Measurements from ENCODE around the gene MSRB3.
"Not testable (repeated sequence)": the region's sequence is repeated elsewhere in the genome, so short reads cannot be mapped to it uniquely, and the experiment has no call there.

The MSRB3 gene

GRCh38 chr12:65460063-65460462 is 181.6 kb downstream of the MSRB3 start:
- DNase-seq = no peak

- no peak for DNase-seq
Observed at GRCh38 chr12:65461017-65461416, 182.5 kb downstream of the MSRB3 start.

- DNase-seq = no peak
Observed at GRCh38 chr12:65462484-65462883, 184.0 kb downstream of the MSRB3 start.

- no peak for DNase-seq
Observed at GRCh38 chr12:65463082-65463481, 184.6 kb downstream of the MSRB3 start.

- DNase-seq = no peak
Observed at GRCh38 chr12:65463611-65464010, 185.1 kb downstream of the MSRB3 start.

DNA sequence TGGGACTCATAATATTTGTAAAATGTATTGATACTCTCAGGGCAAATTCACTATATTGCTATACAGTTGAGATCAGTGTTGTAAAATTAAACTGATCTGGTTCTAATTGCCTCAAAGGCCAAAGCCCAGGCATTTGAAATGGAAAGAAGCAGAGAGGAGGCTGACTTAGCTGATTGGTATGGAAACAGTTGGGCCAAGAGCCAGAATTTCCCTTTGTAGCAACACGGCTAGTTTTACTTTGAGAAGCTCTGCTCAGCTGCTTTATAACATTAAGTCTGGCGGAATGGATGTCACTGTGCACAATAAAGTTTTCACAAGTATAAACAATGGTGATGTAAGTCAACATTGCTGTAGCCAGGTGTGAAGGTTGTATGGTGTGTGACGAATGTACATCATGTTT is 186.4 kb downstream of the MSRB3 start:
- DNase-seq = no peak

DNA sequence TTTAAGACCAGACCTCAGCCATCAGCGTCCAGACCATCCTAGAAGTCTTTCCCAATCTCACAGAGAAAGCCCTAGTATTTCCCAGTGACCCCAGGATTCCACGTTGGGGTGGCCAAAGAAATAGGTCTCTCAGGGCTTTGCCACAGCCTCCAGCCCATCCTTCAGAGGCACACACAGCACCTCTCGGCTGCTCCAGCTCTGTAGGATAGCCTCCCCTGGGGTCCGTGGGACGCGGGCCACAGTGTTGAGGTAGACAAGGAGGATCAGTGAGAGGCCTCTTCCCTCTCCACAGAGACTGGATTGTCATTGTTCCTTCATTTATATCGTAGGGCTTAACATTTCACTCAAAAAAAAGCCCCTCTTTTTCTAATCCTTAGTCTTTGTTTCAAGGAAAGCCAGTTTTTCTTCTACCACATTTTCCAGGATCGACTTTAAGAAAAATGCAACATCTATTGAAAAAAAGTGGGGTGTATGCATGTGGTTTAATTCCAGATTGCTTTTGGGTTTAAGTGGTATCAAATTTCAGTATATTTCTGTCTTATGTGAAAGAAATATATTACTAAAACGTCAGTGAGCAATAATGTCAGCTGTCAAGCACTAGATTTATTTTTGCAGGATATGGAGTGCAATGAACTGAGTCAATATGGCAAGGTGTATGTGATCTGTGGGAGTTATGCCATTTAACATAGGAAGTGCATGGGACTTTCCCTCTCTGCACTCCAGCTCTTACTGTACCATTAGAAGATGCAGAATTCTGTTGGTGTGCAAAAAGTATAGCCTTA is 187.5 kb downstream of the MSRB3 start:
- no peak for DNase-seq

DNA sequence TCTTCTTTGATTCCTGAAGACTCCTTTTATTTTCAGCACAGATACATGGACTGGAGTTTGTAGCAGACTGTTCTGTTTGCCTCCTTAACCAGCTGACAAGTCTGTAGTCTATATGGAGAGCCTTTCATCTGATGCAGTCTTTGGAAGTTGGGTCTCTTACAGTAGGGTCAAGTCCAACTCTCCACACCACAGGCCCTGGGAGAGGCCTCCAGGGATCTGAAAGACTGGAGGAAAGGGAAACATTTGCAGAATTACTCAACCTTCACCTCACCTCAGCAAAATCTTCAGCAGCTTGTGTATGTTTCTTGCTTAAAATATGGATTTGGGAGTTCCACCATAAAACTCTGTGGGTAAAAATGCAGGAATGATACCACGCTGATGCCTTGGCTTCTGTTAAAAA is 188.4 kb downstream of the MSRB3 start:
- DNase-seq = no peak

DNA sequence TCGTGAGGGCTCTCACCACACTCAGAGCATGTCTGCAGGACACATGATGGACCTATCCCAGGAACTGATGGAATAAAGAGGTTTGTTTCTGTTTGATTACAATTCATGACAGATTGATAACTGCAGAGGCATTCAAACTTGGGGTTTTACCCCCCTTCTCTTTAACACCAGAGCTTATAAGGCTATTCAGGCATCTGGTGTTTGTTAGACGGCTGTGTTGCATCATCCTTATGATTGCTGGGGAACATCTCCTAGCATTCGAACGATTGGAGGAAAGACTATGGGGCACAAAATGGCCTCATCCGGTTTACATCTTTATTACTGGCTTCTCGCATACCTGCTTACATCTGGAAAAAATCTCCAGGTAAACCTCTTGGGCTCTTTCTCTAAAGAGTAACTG is 191.8 kb downstream of the MSRB3 start:
- DNase-seq = no peak

GRCh38 chr12:65472079-65472478 is 193.6 kb downstream of the MSRB3 start:
- DNase-seq = no peak

DNA sequence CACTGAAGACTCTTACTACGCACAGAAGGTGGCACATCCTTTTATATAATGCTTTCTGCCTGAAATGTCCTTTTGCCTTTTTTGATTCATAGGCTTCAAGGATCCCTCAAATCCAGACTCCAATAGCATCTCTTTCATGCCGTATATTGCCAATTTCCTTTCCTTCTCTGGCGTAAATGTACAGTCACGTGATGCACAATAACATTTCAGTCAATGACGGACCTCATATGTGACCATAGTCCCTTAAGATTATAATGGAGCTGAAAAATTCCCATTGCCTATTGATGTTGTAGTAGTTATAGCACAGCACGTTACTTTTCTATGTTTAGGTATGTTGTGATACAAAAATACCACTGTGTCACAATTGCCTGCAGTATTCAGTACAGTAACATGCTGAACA is 196.3 kb downstream of the MSRB3 start:
- no peak for DNase-seq

DNA sequence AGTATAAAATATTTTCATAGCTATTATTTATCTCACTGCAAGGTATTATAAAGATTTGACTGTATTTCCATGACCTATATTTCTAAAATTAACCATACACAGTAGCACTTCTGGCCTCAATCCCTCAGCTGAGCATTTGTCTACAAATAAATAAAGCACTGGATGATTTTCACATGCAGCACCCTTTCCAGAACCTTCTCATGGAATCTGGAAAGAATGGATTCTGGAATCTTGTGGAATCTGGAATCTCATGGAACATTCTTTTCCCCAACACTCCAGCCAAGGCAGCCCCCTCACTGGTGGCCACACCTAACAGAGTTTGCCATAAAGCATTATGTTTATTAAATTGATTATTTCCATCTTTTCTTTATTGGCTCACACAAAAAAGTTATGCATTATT is 199.2 kb downstream of the MSRB3 start:
- no peak for DNase-seq

GRCh38 chr12:65483891-65484516 is 205.5 kb downstream of the MSRB3 start:
- DNase-seq = not testable (repeated sequence)

DNA sequence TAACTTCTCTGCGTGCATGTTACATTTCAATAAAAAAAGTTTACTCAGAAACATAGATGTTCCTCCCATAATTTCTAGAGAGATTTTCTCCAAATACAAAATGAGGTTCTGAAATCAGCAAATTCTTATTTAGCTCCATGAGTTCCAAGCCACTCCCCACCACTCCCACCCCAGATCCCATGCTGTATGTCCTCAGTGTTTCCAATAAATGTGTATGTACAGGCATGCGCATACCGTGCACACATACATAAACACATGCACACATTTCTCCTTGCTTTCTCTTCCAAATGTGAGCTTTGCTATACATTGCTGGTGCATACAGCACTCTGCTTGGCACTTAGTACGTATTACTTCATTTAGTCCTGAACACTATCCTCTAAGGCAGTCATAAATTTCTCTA is 209.7 kb downstream of the MSRB3 start:
- no peak for DNase-seq

GRCh38 chr12:65490250-65490649 is 211.8 kb downstream of the MSRB3 start:
- DNase-seq = no peak

- no peak for DNase-seq
Observed at GRCh38 chr12:65492998-65493912, 214.8 kb downstream of the MSRB3 start.

- DNase-seq = no peak
Observed at GRCh38 chr12:65493913-65494245, 215.4 kb downstream of the MSRB3 start.

- DNase-seq = no peak
Observed at GRCh38 chr12:65494537-65494936, 216.1 kb downstream of the MSRB3 start.

- DNase-seq = no peak
Observed at GRCh38 chr12:65495233-65495632, 216.8 kb downstream of the MSRB3 start.

GRCh38 chr12:65496617-65497016 is 218.1 kb downstream of the MSRB3 start:
- no peak for DNase-seq

- no peak for DNase-seq
Observed at GRCh38 chr12:65497660-65498059, 219.2 kb downstream of the MSRB3 start.

GRCh38 chr12:65499167-65499566 is 220.7 kb downstream of the MSRB3 start:
- DNase-seq = no peak

- DNase-seq = no peak
Observed at GRCh38 chr12:65500091-65500900, 221.8 kb downstream of the MSRB3 start.

Measured in activated naive CD4-positive, alpha-beta T cell (primary cell).